D341Med (cell line): ENCODE results near the gene GPATCH11.

ENCODE experiments used
- DNase-seq: peaks from one replicate; pipeline ENCODE4 v3.0.0; 2012; ENCODE audit warnings: low spot score

GPATCH11 gene

DNA sequence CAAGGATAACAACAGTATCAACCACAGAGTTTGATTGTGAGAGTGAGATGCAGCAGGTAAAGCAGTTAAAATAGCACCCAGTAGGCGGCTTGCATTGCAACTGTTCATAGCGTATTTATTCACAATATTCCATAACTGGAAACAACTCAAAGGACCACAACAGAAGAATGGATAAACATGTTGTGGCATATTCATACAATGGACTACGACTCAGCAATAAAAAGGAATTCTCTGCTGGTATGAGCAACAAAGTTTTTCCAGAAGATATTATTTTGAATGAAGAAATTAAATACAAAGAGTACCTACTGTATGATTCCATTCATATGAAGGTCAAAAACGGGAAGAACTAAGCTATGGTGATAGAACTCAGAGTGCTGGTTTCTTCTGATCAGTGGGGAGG is 25.2 kb downstream of the GPATCH11 start:
- DNase-seq = no peak

GRCh38 chr2:37110306-37111212 is 26.2 kb downstream of the GPATCH11 start:
- DNase-seq = no peak

DNA sequence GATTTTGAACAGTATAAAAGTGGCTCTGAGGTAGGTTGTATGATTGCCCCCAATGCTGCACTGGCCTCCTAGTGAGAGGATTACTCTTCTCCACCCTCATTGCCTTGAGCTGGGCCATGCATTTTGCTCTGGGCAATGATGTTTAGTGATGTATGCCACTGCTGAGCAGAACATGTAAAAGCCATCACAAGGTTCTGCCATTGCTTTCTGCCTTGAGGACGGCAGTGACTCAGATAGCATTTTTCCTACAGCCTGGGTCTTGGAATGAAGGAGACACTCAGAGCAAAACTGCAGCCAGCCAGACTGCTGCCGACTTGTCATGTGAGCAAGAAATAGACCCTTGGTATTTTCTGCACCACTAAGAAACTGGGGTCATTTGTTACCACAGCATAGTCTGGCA is 27.6 kb downstream of the GPATCH11 start:
- no peak for DNase-seq

DNA sequence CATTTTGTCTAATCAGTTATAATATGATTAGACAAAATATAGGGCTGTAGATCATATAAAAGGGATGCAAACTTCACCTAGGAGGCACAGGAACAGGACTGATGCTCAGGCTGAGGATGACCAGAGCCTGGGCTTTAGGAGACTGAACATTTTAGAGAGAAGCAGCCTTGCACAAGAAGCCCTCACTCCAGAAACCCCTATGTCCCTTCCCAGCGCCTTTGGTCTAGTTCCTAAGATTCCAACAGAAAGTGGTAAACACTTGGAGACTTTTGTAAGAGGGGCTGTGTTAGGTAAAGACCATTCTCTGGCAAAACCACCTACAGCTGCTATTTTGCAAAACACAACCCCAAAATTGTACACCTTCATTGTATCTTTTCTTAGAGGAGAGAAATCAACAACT is 33.2 kb downstream of the GPATCH11 start:
- no peak for DNase-seq

- DNase-seq = no peak
Observed at GRCh38 chr2:37119157-37119556, 34.8 kb downstream of the GPATCH11 start.

- DNase-seq = no peak
Observed at GRCh38 chr2:37125416-37125815, 41.1 kb downstream of the GPATCH11 start.

DNA sequence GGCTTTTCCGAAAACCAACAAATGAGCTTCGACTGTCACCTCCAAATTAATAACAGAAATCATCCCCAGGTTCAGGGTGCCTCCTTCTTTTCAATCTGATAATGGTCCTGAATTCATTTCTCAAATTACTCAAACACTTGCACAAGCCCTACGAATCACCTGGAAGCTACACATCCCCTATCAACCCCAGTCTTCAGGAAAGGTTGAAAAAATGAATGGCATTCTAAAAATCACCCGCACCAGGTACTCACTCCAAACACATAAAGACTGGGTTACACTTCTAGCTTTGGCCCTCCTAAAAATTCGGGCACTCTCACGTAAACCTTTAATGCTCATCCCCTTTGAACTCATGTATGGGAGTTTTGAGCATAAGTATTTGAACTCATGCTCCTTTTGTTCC is 48.6 kb downstream of the GPATCH11 start:
- DNase-seq = no peak

DNA sequence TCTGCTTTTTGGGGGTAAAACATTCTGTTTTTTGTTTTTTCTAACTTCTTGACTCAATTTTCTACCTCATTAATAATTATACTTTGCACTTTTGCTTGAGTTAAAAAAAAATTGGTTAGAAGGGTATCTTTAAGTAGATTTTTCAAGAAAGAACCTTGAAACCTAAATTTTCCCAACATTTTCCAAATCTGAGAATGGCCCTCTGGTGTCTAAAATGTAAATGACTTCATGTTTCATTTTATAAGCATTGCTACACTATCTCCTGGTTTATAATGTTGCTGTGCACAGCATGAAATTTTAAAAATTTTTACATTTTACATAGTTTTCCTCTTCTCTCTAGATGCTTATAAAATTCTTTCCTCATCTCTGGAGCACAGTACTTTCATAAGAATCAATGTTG is 58.2 kb downstream of the GPATCH11 start:
- DNase-seq = no peak

GRCh38 chr2:37143974-37144373 is 59.7 kb downstream of the GPATCH11 start:
- no peak for DNase-seq

GRCh38 chr2:37146062-37146461 is 61.7 kb downstream of the GPATCH11 start:
- DNase-seq = no peak

DNA sequence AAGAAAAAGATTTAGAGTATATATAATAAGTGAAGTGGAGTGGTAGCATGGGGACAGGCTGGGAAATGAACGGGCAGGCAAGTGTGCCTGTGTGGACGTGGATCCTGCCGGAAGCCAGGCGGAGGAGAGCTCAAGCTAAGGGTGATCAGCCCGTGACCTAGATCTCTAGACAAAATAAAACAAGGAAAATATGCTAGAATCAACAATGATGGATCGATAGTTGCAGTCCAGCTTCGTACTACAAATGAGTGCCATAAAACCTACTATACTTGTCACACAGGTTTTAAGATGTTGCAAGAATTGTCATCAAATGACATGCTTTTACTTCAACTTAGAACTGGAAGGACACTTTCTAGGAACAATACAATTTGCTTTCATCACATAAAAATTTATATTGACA is 64.0 kb downstream of the GPATCH11 start:
- no peak for DNase-seq
